Ovary (tissue), 9 donors: ENCODE results near the gene KLHL2. TPM values are rescaled to one million over a fixed set of nuclear protein-coding genes. Genes with fewer than 3 reads are reported as not detected.

Source experiments
- DNase-seq, 5 donors: peaks; one replicate each; pipeline ENCODE4 v3.0.0-alpha.2; 2019 to 2020
- H3K27ac ChIP-seq, 2 donors: fragments of 200-600 bp; one replicate each; pipeline versions ENCODE4 v1.5.1 to v1.8.0; 2019 to 2022
- H3K27me3 ChIP-seq: fragments of 200-600 bp; one replicate; pipeline ENCODE4 v1.8.0; 2022
- H3K36me3 ChIP-seq: fragments of 200-600 bp; sonication (generic); one replicate; pipeline ENCODE4 v1.5.1; 2019
- H3K4me1 ChIP-seq: one replicate; pipeline ENCODE4 v1.8.1; 2013; ENCODE audit warnings: mild to moderate bottlenecking, moderate library complexity; ENCODE audit not compliant: insufficient read depth
- H3K4me3 ChIP-seq: fragments of 200-600 bp; sonication (generic); one replicate; pipeline ENCODE4 v1.5.1; 2017
- H3K9me3 ChIP-seq, 2 donors: fragments of 200-600 bp in 1 of 2; sonication (generic) in 1 of 2; one replicate each; pipeline versions ENCODE4 v1.5.1 to v1.8.1; 2013 to 2019; ENCODE audit warnings: mild to moderate bottlenecking in 1 of 2, moderate library complexity in 1 of 2
- EP300 ChIP-seq: sonication (generic); formaldehyde crosslinking; IDR thresholded peaks from one replicate; pipeline ENCODE4 v1.6.1; 2017; ENCODE audit warnings: antibody characterized with exemption
- POLR2A ChIP-seq: fragments of 450-650 bp; IDR thresholded peaks from one replicate; pipeline ENCODE4 v1.6.1; 2017; ENCODE audit warnings: antibody characterized with exemption, mild to moderate bottlenecking, moderate library complexity
- WGBS, 3 donors: extraction: QIAGEN DNeasy Blood & Tissue Kit in 1 of 3; methylation state at CpG; one replicate each; pipeline versions ENCODE4 v1.1.5 to v1.1.7; 2013 to 2017; 5-methylcytosine and 5-hydroxymethylcytosine counted together
- intact Hi-C, 4 donors: fragments of 100-400 bp; cut with DNase I; formaldehyde crosslinking; loops; one replicate each; pipeline versions ENCODE4 v1.11.0 to v1.15.1; 2022 to 2023
- polyA plus RNA-seq, 2 donors: library from polyadenylated mRNA; stranded (reverse); fragments of 200-250 nt in 1 of 2; fragments of 350-450 nt in 1 of 2; fragmentation: Illumina TruSeq in 1 of 2; extraction: RNeasy Lipid Tissue Mini Kit (QIAGEN cat#74804) in 1 of 2; gene quantifications; one replicate each; pipeline ENCODE4 v1.2.3, GENCODE V29; 2013 to 2014
- total RNA-seq, 7 donors: library from RNA; depleted of rRNA in 2 of 7; stranded (reverse); fragments of >200 nt in 2 of 7; fragmentation: NEBNext Ultra II Directional in 3 of 7; extraction: Animal tissue kit (Norgen Biotek cat#: 25700) in 3 of 7; gene quantifications; one replicate each; pipeline versions ENCODE4 v1.1.0 to v1.2.4, GENCODE V29; 2016 to 2023
- TF ChIP-seq, protein P1 (sequence below), 3 donors: fragments of 450-650 bp in 2 of 3; fragments of 200-600 bp in 1 of 3; IDR thresholded peaks; one replicate each; pipeline versions ENCODE4 v1.5.1 to v1.8.0; 2016 to 2022; ENCODE audit warnings: antibody characterized with exemption in 3 of 3, mild to moderate bottlenecking in 1 of 3
- donor health status: DM: no; HTN: no; CAD: no; lungs with moderate emphysema.
- donor health status: DM: no; HTN: no; CAD: no.
- donor health status: Bipolar disorder and iron deficiency.
- donor health status: DM: yes; HTN: yes; CAD: no.
- donor health status: DM: no; HTN: no; CAD: no.
- donor health status: DM: yes; HTN: yes; CAD: no.

KLHL2 gene
- total and polyA plus RNA-seq, 9 donors: 7.2 to 19.3 (median 11.4) TPM

DNA sequence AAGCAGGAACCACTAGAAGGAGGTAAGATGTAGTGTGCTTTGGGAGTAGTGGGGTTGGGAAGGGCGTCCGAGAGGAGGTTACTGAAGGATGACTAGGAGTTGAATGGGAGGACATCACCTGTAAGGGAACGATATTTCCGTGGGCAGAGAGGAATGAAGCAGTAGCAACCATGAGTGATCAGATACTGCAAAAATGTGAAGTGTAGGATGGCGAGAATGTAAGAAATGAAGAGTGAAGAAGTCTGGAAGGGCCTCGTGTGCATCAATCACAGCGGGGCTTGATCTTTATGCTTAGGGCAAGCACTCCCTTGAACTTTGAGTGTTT is 120.7 kb downstream of the KLHL2 start:
- DNase-seq: no peak
- no peak for TF ChIP-seq EP300
- TF ChIP-seq POLR2A: no peak
- TF ChIP-seq, protein P1, sequence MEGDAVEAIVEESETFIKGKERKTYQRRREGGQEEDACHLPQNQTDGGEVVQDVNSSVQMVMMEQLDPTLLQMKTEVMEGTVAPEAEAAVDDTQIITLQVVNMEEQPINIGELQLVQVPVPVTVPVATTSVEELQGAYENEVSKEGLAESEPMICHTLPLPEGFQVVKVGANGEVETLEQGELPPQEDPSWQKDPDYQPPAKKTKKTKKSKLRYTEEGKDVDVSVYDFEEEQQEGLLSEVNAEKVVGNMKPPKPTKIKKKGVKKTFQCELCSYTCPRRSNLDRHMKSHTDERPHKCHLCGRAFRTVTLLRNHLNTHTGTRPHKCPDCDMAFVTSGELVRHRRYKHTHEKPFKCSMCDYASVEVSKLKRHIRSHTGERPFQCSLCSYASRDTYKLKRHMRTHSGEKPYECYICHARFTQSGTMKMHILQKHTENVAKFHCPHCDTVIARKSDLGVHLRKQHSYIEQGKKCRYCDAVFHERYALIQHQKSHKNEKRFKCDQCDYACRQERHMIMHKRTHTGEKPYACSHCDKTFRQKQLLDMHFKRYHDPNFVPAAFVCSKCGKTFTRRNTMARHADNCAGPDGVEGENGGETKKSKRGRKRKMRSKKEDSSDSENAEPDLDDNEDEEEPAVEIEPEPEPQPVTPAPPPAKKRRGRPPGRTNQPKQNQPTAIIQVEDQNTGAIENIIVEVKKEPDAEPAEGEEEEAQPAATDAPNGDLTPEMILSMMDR (IDR thresholded peaks at IDR 0.05): no peak
- H3K4me3 ChIP-seq: peak overlapping the region; percentile 90
- no peaks in the 10 kb centered on the region for H3K9me3 ChIP-seq
- no peaks in the 10 kb centered on the region for H3K27me3 ChIP-seq
- H3K27ac ChIP-seq: peak overlapping the region; percentile 60 to 82
- intact Hi-C loops: loop anchor here in 2 of 4 donors (5.0 to 10.0 kb wide), 2 partner anchors 213 to 216 kb away; partner anchors contain the start of gene TMEM192 (in 2 of the 2)
- peaks cover 10% of the 10 kb centered on the region for H3K4me1 ChIP-seq
- no peaks in the 10 kb centered on the region for H3K36me3 ChIP-seq
- 0 to 1% (median 1%) methylated on average over 7 of the region's 7 CpGs for WGBS, 3 donors

DNA sequence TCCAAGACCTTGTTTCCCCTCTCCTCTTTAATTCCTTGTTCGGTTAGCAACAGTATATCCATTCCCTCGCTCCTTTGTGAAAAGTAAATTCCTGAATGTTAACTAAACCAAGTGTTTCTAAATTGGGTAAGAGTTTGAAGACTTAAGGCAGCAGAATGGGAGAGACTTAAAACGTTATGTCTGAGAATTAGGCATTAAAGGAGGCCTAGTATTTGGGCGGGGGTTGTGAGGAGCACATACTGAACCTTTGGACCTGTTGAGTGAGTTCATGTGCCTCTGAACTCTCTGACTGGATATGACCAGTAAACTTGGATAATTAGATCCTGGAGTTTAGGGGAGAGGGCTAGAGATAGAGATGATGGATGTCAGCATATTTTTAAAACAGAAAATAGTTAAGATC is 121.3 kb downstream of the KLHL2 start:
- DNase-seq: no peak
- Histone ChIP-seq H3K4me1 (peaks cover 10% of the 10 kb centered on the region), H3K27ac (no peak overlapping the region), H3K4me3 (peak overlapping the region; percentile 90), H3K9me3 (no peaks in the 10 kb centered on the region), H3K27me3 (no peaks in the 10 kb centered on the region), H3K36me3 (no peaks in the 10 kb centered on the region)
- intact Hi-C loops: loop anchor here in 2 of 4 donors (5.0 to 10.0 kb wide), 2 partner anchors 214 to 216 kb away; partner anchors contain the start of gene TMEM192 (in 2 of the 2)
- no peak for TF ChIP-seq POLR2A
- TF ChIP-seq, protein P1 (IDR thresholded peaks at IDR 0.05): no peak
- no peak for TF ChIP-seq EP300
- WGBS, 3 donors: 23 to 24% (median 23%) methylated on average over 4 of the region's 4 CpGs

DNA sequence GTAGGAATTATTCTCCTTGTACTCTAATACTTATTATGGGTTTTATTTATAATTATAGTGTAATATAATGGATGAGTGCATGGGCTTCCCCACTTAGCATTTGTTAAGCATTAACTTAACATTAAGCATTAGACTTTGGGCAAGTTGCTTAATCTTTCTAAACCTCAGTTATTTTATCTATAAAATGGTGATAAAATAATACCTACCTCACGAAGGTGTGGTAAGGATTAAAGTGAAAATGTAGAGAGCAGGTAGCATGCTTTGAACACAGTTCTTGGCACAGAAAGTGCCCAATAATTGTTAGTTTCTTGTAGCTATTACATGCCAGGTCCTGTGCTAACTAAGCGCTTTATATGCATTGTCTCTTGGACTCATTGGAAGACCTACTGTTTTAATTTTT is 122.7 kb downstream of the KLHL2 start:
- no peak for DNase-seq
- no peaks in the 10 kb centered on the region for H3K9me3 ChIP-seq
- peaks cover 10% of the 10 kb centered on the region for H3K4me1 ChIP-seq
- intact Hi-C loops: no loop called here
- H3K4me3 ChIP-seq: no peak overlapping the region
- TF ChIP-seq, protein P1 (IDR thresholded peaks at IDR 0.05): no peak
- TF ChIP-seq POLR2A (no peak), EP300 (no peak)
- H3K36me3 ChIP-seq: no peaks in the 10 kb centered on the region
- H3K27me3 ChIP-seq: no peaks in the 10 kb centered on the region
- 92 to 94% (median 93%) methylated on average over 2 of the region's 2 CpGs for WGBS, 3 donors
- no peak overlapping the region for H3K27ac ChIP-seq

- 86 to 93% (median 93%) methylated on average over 5 of the region's 5 CpGs for WGBS, 3 donors
- peaks cover 12% of the 10 kb centered on the region for H3K4me1 ChIP-seq
- H3K9me3 ChIP-seq: no peaks in the 10 kb centered on the region
- no peak for TF ChIP-seq POLR2A
- TF ChIP-seq, protein P1 (IDR thresholded peaks at IDR 0.05): no peak
- no peak for TF ChIP-seq EP300
- no peaks in the 10 kb centered on the region for H3K36me3 ChIP-seq
- H3K4me3 ChIP-seq: no peak overlapping the region
- DNase-seq: no peak
- H3K27me3 ChIP-seq: no peaks in the 10 kb centered on the region
- intact Hi-C loops: no loop called here
- H3K27ac ChIP-seq: no peak overlapping the region
Observed at GRCh38 chr4:165330666-165331065, 123.3 kb downstream of the KLHL2 start.
